Esophagus squamous epithelium (tissue), 4 donors: ENCODE measurements around the gene GATA2.

Experiments used
- CTCF ChIP-seq, 6 experiments: fragments of 450-650 bp in 4 of 6; fragments of 200-600 bp in 2 of 6; sonication (generic) in 2 of 6; IDR thresholded peaks; one replicate each; pipeline ENCODE4 v1.5.1; 2016 to 2019; ENCODE audit warnings: antibody characterized with exemption in 6 of 6, mild to moderate bottlenecking in 4 of 6, moderate library complexity in 4 of 6
- POLR2A ChIP-seq, 4 donors: fragments of 450-650 bp; IDR thresholded peaks; one replicate each; pipeline ENCODE4 v1.6.1; 2017; ENCODE audit warnings: antibody characterized with exemption in 4 of 4, mild to moderate bottlenecking in 4 of 4, moderate library complexity in 3 of 4

DNA sequence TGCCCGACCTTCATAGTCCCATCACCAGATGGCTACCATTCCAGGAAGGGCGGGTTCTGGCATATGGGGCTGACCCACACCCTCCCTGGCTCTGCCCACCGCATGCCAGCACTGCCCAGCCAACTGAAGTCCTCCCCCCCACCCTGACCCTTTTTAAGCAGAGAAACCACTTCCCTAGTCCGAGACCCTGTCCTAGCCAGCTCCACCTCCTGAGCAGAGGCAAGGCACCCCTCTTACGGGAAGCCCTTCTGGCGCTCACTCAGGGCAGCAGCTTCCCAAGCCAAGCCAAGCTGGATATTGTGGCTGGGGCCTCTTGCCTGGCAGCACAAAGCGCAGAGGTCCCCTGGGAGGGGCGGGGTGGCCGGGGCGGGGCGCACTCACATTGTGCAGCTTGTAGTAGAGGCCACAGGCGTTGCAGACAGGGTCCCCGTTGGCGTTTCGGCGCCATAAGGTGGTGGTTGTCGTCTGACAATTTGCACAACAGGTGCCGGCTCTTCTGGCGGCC lies 11.5 kb downstream of the GATA2 start:
- TF ChIP-seq CTCF (IDR thresholded peaks at IDR 0.05) (no peak), POLR2A (IDR thresholded peaks at IDR 0.05) (no peak)
